ENCODE data around the gene CCNQ.

CCNQ gene

GRCh38 chrX:153637121-153638040 lies 38.4 kb upstream of the CCNQ start:
- no peak for DNase-seq

GRCh38 chrX:153636716-153637115 lies 37.8 kb upstream of the CCNQ start:
- DNase-seq, result no peak

GRCh38 chrX:153635788-153636668 lies 37.1 kb upstream of the CCNQ start:
- peak in 1 of 5 experiments; percentile 25 for DNase-seq

DNA sequence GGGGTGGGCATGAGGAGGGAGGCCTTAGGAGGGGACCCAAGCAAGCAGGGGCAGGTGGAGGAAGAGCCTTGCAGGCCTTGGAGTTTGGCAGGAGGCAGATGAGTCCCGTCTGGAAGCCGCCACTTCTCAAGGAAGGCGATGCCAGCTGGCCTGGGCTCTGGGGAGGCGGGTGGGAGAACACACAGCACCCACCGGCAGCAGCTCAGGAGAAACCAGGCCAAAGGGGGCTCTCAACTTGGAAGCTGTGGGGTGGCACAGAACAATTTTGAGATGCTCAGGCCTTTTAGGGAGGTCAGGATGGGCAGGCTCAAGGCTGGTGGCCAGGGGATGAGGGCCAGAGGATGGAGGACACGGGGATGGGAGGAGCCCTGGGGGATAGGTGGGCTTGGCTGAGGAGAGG lies 36.4 kb upstream of the CCNQ start:
- no peak for DNase-seq

- no peak for DNase-seq
Measured at GRCh38 chrX:153634832-153635231, 35.9 kb upstream of the CCNQ start.

GRCh38 chrX:153634236-153634635 lies 35.3 kb upstream of the CCNQ start:
- no peak for DNase-seq

- no peak for DNase-seq
Measured at GRCh38 chrX:153633607-153634180, 34.8 kb upstream of the CCNQ start.

DNA sequence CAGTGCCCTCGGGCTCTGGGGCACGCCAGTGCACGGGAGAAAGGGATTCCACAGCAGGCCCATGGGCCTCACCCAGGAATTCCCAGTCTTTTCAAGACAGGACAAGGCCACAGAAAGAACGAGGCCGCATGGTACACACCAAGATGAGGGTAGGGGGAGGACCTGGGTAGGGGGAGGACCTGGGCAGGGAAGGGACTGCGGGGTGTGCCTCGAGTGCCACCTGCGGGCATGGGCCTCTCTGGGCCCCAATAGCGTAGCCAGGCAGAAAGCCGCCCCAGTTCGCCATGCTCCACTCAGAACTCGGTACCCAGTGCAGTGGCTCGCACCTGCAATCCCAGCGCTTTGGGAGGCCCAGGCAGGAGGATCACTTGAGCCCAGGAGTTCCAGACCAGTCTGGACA lies 34.1 kb upstream of the CCNQ start:
- no peak for DNase-seq

DNA sequence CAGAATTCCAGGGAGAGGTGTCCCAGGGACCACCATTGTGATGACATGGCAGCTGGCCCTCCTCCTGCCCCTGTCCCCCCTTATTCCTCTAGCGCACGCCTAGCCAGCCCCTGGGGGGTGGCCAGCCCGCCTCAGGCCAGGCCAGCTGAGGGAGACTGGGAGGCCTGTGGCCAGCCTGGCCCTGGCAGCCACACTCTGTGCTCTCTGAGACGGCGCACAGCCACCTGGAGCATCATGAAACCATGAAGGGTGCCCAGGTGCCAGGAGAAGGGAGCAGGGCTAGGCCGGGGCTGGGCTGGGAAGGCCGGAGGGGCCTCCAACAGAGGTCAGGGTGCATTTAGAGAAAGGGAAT lies 33.6 kb upstream of the CCNQ start:
- DNase-seq, result no peak

DNA sequence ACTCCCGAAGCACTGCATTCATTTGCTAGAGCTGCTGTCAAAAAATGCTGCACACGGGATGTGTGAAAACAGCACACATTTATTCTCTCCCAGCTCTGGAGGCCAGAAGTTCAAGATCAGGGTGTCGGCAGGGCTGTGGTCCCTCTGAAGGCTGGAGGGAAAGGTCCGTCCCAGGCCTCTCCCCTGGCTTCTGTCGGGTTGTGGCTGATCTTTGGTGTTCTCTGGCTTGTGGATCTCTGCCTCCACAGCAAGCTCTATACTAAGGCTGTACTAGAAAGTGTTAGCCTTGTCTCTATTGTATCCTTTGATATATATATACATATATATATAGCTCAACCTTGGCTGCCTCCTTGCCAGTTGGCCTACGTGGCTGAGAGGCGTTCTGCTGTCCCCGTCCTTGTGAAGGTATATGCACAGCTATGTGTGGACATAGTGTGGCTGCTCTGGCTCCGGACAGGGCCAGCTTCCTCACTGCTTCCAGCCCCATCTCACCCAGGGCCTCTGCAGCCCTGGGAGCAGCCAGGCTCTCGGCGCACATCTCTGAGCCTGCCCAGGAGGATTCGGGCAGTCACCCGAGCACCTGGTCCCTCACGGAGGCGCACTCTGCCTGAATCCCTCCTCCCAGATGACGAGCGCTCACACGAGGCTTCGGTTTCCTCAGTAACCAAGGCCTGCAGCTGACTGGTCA lies 33.1 kb upstream of the CCNQ start:
- no peak for DNase-seq

DNA sequence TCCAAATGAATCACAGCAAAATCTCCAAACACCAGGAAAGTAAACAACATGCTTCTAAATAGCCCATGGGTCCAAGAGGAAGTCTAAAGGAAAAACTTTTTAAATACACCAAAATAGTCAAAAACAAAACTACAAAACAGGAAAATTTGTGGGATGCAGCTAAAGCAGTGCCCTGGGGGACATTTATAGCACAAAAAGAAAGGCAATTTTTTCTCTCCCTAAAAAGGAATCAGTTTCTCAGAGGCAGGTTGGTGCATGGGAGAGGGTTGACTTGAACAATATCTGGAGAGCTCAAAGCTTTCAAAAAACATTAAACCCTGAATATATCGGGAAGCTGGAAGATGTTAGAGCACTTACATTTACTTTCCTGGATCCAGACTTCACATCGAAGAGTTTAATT lies 32.4 kb upstream of the CCNQ start:
- DNase-seq, result no peak

GRCh38 chrX:153628665-153629064 lies 29.7 kb upstream of the CCNQ start:
- DNase-seq, result no peak

GRCh38 chrX:153628129-153628528 lies 29.2 kb upstream of the CCNQ start:
- DNase-seq, result no peak

- DNase-seq, result no peak
Measured at GRCh38 chrX:153627675-153628111, 28.8 kb upstream of the CCNQ start.

DNA sequence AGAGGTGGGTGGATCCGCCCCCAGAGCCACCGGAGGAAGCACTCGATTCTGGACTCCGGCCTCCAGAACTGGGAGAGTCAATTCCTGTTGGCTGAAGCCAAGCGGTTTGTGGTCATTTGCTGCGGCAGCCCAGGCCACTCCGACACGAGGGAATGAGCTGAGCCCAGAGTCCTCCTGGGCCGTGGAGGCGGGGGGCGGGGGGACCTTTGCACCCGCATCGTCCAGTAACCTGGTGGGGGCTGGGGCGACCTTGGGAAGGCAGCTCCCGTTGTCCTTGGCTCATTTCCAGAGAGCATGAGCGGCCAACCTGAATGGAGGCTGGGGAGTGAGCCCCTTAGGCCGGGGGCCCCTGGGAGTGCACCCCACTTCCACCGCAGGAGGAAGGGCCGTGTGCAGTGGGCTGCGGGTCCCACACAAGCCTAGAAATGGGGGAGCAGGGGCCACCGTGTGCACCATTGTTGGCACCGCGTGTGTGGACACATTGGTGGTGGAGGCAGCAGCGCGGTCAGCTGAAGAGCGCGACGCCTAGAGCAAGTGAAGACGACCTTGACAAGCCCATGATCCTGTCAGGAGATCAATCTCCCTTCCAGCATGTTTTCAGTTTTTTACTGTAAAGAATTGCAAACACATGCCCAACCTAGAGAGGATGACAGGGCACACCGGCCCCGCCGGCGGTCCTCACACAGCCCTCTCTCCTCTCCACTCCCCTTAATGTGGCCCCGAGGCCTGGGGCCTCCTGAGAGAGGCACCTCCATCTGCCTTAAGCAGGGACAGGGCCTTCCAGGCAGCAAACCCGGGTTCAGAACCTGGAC lies 28.1 kb upstream of the CCNQ start:
- no peak for DNase-seq

DNA sequence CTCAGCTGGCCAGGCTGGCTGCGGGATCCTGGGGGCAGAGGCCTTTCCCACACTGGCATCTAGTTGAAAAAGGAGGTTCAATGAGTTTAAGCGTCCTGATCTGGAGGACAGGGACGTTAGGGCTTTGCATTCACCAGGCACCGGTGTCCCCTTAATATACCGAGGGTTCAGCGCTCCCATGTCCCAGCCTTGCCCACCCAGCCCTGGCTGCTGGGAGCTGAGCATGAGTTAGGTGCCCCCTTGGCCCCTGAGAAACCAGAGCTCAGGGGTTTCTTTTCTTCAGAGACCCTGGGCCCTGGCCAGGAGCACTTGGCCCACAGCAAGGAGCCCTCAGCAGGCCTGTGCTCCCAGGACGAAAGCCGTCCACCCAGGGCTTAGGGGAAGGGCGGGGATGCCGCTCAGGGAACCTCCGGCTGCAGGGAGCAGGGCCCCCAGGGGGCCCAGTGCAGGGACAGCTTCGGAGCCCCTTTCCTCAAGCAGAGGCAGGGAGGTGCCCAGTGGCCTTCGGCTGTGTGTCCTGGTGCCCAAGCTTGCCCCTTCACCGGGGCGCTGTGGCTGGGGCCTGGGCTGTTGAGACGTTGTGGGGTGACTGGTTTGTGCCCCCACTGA lies 27.2 kb upstream of the CCNQ start:
- DNase-seq, result no peak

DNA sequence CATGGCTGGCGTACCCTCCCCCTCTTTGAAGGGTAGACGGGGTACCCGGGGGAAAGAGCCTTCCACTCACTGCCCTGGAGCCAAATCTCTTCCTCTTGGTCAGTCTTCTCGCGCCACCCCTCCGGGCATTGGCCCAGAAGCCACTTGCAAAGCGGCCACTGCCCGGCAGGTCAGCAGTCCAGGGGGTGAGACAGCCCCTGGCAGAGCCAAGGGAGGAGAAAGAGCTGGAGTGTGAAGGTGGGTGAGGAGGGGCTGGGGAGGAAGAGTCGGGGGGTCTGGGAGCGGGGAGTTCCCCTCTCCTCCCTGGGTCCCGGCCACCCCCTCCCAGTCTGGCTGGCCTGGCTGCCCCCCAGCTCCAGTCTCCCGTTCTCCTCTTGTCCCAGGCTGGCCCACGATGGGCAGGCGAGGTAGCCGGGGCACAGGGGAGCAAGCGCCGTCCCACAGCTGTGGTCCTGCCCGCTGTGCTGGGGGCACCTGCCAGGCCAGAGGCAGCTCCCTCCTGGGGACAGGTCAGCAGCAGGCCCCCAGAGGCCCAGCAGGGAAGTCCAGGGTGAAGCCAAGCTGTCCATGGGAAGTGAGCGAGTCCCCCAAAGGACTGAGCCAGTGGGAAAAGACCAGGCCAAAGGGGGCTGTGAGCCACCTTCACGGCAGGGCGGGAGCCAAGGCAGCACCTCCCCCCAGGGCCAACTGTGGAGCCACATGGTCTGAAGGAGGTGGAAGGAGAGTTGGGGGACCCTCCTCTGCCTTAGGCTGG lies 26.5 kb upstream of the CCNQ start:
- no peak for DNase-seq

DNA sequence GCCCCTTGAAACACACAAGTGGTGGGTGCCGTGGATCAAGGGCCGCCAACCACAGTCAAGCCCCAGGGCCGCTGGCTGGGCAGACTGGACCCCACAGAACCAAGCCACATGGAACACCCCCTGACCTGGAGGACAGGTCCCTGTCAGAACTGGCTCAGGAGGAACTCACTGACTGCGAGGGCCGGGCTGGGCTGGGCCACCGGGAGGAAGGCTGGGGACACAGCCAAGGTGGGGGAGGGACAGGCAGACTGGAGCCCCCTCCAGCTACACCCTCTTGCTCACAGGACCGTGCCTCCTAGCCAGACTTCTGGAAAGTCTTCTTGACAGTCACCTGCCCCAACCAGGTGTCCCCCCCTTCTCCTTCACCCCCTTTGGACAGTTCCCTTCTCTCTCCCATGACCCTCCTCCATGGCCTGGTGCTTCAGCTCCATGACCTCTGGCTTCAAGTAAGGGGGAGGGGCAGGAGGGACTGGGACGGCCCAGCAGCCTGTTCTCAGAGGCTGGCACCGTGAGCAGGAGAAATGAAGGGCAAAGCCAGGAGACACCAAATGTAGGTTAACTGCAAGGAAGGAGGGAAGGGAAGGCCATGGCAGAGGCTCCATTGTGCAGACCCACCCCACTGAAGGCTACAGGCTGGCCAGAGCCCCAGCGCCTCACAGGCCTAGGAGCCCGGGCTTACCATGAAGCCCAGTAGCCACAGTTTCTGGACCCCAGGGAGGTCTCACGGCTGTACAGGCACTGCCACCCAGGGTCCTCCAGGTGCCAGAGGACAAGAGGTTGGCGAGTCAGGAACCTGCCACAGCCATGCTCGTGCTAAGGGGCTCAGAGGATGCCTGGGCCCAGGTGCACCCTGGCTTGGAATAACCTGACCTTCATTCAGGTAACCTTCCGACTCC lies 25.5 kb upstream of the CCNQ start:
- DNase-seq, result no peak

- no peak for DNase-seq
Measured at GRCh38 chrX:153623310-153624029, 24.5 kb upstream of the CCNQ start.
